ENCODE results near the gene CHRNA9. TPM values are rescaled to one million over a fixed set of nuclear protein-coding genes. Genes with fewer than 3 reads are reported as not detected.

The CHRNA9 gene
- 0.98 to 1.6 TPM (median 1.2 TPM) in 5 replicates for total RNA-seq (2022; extraction: Qiagen RNA extraction)

GRCh38 chr4:40334591-40335524 lies at the start of gene CHRNA9:
Gene CHRNA9, plus strand, starts transcription at chr4:40335333. Its CDS starts 135 bp downstream, at chr4:40335468.

Other genes with a start within 250 kb of the CHRNA9 start
- gene RHOH, start 138.3 kb upstream of the CHRNA9 start, total RNA-seq (2022; extraction: Qiagen RNA extraction): 0.10 to 0.28 TPM (median 0.17 TPM) in 5 replicates